GM12874 (cell line): Measurements from ENCODE around the gene RPL29.

Experiments
- CTCF ChIP-seq: IDR thresholded peaks from 2 replicates; pipeline ENCODE4 v1.5.1; 2011; ENCODE audit warnings: low read depth, mild to moderate bottlenecking, control low read depth, low read length, moderate library complexity; ENCODE audit not compliant: insufficient read depth

RPL29 gene

GRCh38 chr3:51974963-51975851 lies 20.5 kb downstream of the RPL29 start, which contains the start of gene ABHD14A:
Gene ABHD14A (plus strand): TSS chr3:51975064. CDS start chr3:51975136, 72 bp downstream.
- no peak for TF ChIP-seq CTCF

DNA sequence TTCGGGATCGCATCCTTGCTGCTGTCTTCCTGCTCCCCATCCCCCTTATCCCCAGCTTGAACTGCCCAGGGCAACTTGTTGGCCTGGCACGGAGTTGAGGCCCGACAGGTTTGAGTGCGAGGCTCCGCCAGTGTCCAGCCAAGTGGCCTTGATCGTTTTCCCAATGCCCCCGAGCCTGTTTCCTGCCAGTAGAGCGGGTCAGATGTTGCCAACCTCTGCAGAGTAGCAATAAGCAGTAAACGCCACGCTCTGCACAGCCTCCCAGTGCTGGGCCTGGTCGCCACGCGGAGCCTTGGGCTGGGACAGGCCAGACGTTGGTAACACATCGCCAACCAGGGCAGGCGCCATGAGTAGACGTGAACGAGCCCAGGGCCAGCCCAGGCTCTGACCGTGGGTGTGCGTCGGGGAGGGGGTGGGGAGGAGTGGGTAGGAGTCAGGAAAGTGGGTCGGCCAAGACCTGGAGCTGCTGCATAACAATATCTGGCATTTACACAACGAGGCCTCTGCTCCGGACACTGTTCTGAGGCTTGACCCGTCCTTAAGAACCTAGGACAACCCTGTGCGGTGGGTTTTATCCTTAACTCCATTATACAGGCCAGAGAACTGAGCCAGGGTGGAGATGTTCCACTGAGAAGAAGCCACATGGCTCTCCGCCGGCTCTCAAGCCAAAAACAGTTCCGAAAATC lies 21.3 kb downstream of the RPL29 start:
- TF ChIP-seq CTCF = no peak

- TF ChIP-seq CTCF = no peak
Measured at GRCh38 chr3:51971350-51971749, 24.3 kb downstream of the RPL29 start.

DNA sequence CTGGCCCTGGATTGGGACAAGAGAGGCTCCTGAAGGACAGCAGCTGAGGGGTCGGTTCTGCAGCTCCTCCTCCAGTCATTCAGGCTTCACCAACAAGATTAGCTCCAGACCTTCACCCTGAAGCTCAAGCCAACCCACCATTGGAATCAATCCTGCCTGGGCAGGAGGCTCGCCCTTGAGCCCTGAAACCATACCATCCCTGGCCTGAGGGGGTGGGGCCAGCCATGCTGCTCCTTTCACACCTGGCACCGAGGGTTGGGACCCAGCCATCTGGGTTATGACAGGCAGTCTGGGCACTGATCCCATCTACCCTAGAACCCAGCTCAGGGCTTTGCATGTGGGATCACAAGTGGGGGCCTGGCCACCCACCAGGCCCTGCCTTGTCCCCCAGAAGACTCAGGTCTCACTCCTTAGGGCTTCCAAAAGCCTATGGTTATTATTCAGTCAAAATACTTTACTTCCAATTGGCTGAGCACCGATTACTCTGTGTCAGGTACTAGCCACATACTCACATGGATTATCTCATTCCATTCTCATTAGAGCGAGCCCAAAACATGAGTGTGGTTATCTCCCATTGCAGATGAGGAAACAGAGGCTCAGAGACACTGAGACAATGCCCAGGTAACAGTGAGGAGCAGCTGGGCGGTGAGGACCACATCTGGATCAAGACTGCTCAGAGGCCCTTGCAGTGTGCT lies 24.9 kb downstream of the RPL29 start:
- no peak for TF ChIP-seq CTCF

- TF ChIP-seq CTCF = no peak
Measured at GRCh38 chr3:51969841-51970240, 25.9 kb downstream of the RPL29 start.

DNA sequence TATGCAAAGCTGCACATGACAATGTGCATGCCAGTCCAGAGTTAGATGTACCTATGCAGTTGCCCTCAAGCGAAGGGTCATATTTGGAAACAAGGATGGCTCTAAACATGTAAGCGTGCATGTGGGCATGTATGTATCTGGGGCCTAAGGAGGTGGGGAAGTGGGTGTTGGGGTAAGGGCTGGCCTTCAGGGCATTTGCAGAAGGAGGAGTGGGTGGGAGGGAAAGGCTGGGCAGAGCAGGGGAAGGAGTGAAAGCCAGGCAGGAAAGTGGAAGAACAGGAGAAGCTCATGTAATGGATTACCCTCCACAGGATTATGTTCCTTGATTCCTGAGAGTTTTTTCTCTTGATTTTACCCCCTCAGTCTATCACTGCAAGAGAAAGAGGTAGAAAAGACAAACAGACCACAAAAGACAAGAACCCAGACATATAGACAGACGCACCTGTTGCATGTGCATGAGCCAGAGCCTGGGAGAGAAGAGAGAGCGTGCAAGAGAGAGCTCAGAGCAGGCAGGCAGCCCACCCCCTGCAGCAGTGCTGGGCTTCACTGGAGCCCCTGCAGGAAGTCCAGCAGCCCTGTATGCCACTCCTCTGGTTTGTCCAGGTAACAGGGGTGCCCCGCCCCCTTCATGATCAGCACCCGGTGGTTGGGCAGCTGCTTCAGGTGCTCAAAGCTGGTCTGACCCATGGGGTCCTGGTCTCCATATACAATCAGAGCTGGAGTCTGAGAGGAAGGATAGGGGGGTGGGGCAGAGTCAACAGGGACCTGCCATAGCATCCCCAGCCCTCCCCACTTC lies 26.6 kb downstream of the RPL29 start:
- no peak for TF ChIP-seq CTCF
